Measurements from ENCODE around the gene ACSL4.
"Not testable (repeated sequence)": the region's sequence is repeated elsewhere in the genome, so short reads cannot be mapped to it uniquely, and the experiment has no call there.

ACSL4 gene

GRCh38 chrX:109685656-109686078 is 47.4 kb downstream of the ACSL4 start:
- Histone ChIP-seq H3K9ac (ENCODE audit: low read length in 5 of 5) (no peak overlapping the region), H3K9me3 (ENCODE audit: control insufficient read depth in 5 of 5, low read length in 5 of 5) (no peaks in the 10 kb centered on the region), H3K4me1 (ENCODE audit: control insufficient read depth in 5 of 5, insufficient read depth in 5 of 5, low read length in 5 of 5) (peaks cover 0 to 3% (median 0%) of the 10 kb centered on the region in 5 donors), H3K27ac (ENCODE audit: low read depth, low read length) (no peak overlapping the region), H3K27me3 (ENCODE audit: control insufficient read depth in 5 of 5, insufficient read depth in 4 of 5, low read length in 5 of 5) (peaks cover 0 to 10% (median 0%) of the 10 kb centered on the region in 5 donors), H3K36me3 (ENCODE audit: control insufficient read depth in 5 of 5, insufficient read depth in 5 of 5, low read length in 5 of 5) (peaks cover 0 to 4% (median 0%) of the 10 kb centered on the region in 5 donors), H3K4me3 (ENCODE audit: low read depth in 1 of 5, low read length in 5 of 5) (no peak overlapping the region)

- H3K9me3 ChIP-seq (ENCODE audit: control insufficient read depth in 5 of 5, low read length in 5 of 5), result no peaks in the 10 kb centered on the region
- H3K4me1 ChIP-seq (ENCODE audit: control insufficient read depth in 5 of 5, insufficient read depth in 5 of 5, low read length in 5 of 5), result peaks cover 0 to 3% (median 0%) of the 10 kb centered on the region in 5 donors
- H3K27ac ChIP-seq (ENCODE audit: low read depth, low read length), result no peak overlapping the region
- no peak overlapping the region for H3K4me3 ChIP-seq (ENCODE audit: low read depth in 1 of 5, low read length in 5 of 5)
- H3K36me3 ChIP-seq (ENCODE audit: control insufficient read depth in 5 of 5, insufficient read depth in 5 of 5, low read length in 5 of 5), result peaks cover 0 to 11% (median 7%) of the 10 kb centered on the region in 5 donors
- H3K9ac ChIP-seq (ENCODE audit: low read length in 5 of 5), result no peak overlapping the region
- H3K27me3 ChIP-seq (ENCODE audit: control insufficient read depth in 5 of 5, insufficient read depth in 4 of 5, low read length in 5 of 5), result peaks cover 0 to 8% (median 0%) of the 10 kb centered on the region in 5 donors
These were observed 48.9 kb downstream of the ACSL4 start for GRCh38 chrX:109684136-109684535.

DNA sequence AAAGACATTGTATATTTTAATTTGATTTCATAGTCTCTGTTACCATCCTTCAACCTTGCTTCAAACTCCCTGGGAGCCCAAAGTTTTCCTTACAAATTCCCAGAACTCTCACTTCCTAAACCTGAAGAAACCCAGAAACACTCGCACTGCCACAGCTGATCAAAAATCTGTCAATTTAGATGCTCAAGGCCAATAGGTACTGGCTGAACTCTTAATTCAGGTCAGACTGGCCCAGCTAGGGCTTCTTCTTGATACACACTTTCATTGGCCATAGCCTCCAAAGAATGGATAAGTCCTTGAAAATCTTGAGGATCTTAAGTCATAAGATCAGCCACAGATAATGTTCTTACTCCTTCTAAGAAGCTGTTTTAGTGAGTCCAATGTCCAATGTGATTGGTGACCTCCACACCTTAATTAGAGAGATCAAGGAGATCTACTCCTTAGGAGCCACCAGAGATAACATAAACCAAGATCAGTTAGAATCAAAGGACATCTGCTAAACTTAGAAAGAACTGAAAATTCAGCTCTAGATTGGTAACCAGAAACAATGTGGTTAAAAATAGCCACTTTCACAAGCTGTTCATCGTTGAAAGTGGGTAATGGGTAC is 51.5 kb downstream of the ACSL4 start:
- Histone ChIP-seq H3K4me3 (ENCODE audit: low read depth in 1 of 5, low read length in 5 of 5) (no peak overlapping the region), H3K36me3 (ENCODE audit: control insufficient read depth in 5 of 5, insufficient read depth in 5 of 5, low read length in 5 of 5) (peaks cover 2 to 17% (median 8%) of the 10 kb centered on the region in 5 donors), H3K9me3 (ENCODE audit: control insufficient read depth in 5 of 5, low read length in 5 of 5) (no peaks in the 10 kb centered on the region), H3K27me3 (ENCODE audit: control insufficient read depth in 5 of 5, insufficient read depth in 4 of 5, low read length in 5 of 5) (peaks cover 0 to 2% (median 0%) of the 10 kb centered on the region in 5 donors), H3K4me1 (ENCODE audit: control insufficient read depth in 5 of 5, insufficient read depth in 5 of 5, low read length in 5 of 5) (peaks cover 0 to 3% (median 0%) of the 10 kb centered on the region in 5 donors), H3K9ac (ENCODE audit: low read length in 5 of 5) (no peak overlapping the region), H3K27ac (ENCODE audit: low read depth, low read length) (no peak overlapping the region)

GRCh38 chrX:109679820-109680219 is 53.2 kb downstream of the ACSL4 start:
- Histone ChIP-seq H3K4me1 (ENCODE audit: control insufficient read depth in 5 of 5, insufficient read depth in 5 of 5, low read length in 5 of 5) (peaks cover 0 to 3% (median 0%) of the 10 kb centered on the region in 5 donors), H3K36me3 (ENCODE audit: control insufficient read depth in 5 of 5, insufficient read depth in 5 of 5, low read length in 5 of 5) (peaks cover 5 to 22% (median 17%) of the 10 kb centered on the region in 5 donors), H3K27me3 (ENCODE audit: control insufficient read depth in 5 of 5, insufficient read depth in 4 of 5, low read length in 5 of 5) (no peaks in the 10 kb centered on the region), H3K27ac (ENCODE audit: low read depth, low read length) (no peak overlapping the region), H3K4me3 (ENCODE audit: low read depth in 1 of 5, low read length in 5 of 5) (no peak overlapping the region), H3K9ac (ENCODE audit: low read length in 5 of 5) (no peak overlapping the region), H3K9me3 (ENCODE audit: control insufficient read depth in 5 of 5, low read length in 5 of 5) (no peaks in the 10 kb centered on the region)

DNA sequence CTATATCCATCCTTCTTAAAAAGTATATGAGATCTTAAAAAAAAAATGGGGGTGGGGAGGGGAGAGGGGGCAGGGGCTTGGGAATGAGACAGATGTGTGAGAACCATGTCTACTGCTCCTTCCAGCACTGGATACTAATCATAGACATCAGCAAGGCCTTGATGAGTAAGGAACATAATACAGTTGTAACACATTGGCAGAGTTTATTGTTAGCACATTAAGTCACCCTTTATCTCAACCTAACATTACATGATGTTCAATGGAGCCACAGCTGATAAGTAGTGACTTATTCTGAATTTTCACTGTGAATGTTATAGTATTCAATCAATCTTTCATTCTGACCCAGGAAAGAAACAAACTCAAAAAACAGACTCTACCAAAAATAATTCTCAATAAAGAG is 60.8 kb downstream of the ACSL4 start:
- peaks cover 5 to 30% (median 16%) of the 10 kb centered on the region in 5 donors for H3K36me3 ChIP-seq (ENCODE audit: control insufficient read depth in 5 of 5, insufficient read depth in 5 of 5, low read length in 5 of 5)
- no peaks in the 10 kb centered on the region for H3K4me1 ChIP-seq (ENCODE audit: control insufficient read depth in 5 of 5, insufficient read depth in 5 of 5, low read length in 5 of 5)
- no peak overlapping the region for H3K4me3 ChIP-seq (ENCODE audit: low read depth in 1 of 5, low read length in 5 of 5)
- H3K27me3 ChIP-seq (ENCODE audit: control insufficient read depth in 5 of 5, insufficient read depth in 4 of 5, low read length in 5 of 5), result no peaks in the 10 kb centered on the region
- no peak overlapping the region for H3K9ac ChIP-seq (ENCODE audit: low read length in 5 of 5)
- no peaks in the 10 kb centered on the region for H3K9me3 ChIP-seq (ENCODE audit: control insufficient read depth in 5 of 5, low read length in 5 of 5)
- H3K27ac ChIP-seq (ENCODE audit: low read depth, low read length), result no peak overlapping the region

DNA sequence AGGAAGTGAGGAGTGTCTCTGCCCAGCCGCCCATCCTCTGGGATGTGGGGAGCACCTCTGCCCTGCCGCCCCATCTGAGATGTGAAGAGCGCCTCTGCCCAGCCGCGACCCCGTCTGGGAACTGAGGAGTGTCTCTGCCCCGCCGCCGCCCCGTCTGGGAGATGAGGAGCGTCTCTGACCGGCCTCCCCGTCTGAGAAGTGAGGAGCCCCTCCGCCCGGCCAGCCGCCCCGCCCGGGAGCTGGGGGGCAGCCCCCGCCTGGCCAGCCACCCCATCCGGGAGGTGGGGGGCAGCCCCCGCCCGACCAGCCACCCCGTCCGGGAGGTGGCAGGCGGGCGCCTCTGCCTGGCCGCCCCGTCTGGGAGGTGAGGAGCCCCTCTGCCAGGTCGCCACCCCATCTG is 61.9 kb downstream of the ACSL4 start:
- H3K36me3 ChIP-seq (ENCODE audit: control insufficient read depth in 5 of 5, insufficient read depth in 5 of 5, low read length in 5 of 5), result peaks cover 4 to 34% (median 12%) of the 10 kb centered on the region in 5 donors
- not testable (repeated sequence) for H3K9ac ChIP-seq (ENCODE audit: low read length in 5 of 5); H3K4me1 ChIP-seq (ENCODE audit: control insufficient read depth in 5 of 5, insufficient read depth in 5 of 5, low read length in 5 of 5); H3K9me3 ChIP-seq (ENCODE audit: control insufficient read depth in 5 of 5, low read length in 5 of 5); H3K27ac ChIP-seq (ENCODE audit: low read depth, low read length); H3K27me3 ChIP-seq (ENCODE audit: control insufficient read depth in 5 of 5, insufficient read depth in 4 of 5, low read length in 5 of 5); H3K4me3 ChIP-seq (ENCODE audit: low read depth in 1 of 5, low read length in 5 of 5)

DNA sequence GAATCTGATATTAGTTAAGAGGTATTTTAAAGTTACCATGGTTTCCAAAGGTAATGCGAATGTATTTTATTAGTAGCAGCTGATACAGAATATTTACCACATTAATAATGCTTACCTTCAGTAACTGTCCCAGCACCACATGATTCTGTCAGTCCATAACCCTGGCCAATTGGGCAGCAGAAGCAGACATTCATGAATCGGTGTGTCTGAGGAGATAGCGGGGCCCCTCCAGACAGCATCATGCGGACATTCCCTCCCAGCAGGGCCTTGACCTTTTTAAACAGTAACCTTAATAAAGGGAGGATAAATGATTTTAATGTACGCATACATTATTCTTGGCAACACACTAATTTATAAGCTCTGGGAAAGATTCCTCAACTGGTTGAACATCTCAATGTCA is 65.1 kb downstream of the ACSL4 start:
- H3K4me3 ChIP-seq (ENCODE audit: low read depth in 1 of 5, low read length in 5 of 5), result no peak overlapping the region
- no peak overlapping the region for H3K27ac ChIP-seq (ENCODE audit: low read depth, low read length)
- H3K4me1 ChIP-seq (ENCODE audit: control insufficient read depth in 5 of 5, insufficient read depth in 5 of 5, low read length in 5 of 5), result no peaks in the 10 kb centered on the region
- H3K36me3 ChIP-seq (ENCODE audit: control insufficient read depth in 5 of 5, insufficient read depth in 5 of 5, low read length in 5 of 5), result peaks cover 8 to 37% (median 21%) of the 10 kb centered on the region in 5 donors
- H3K9me3 ChIP-seq (ENCODE audit: control insufficient read depth in 5 of 5, low read length in 5 of 5), result no peaks in the 10 kb centered on the region
- peaks cover 0 to 3% (median 0%) of the 10 kb centered on the region in 5 donors for H3K27me3 ChIP-seq (ENCODE audit: control insufficient read depth in 5 of 5, insufficient read depth in 4 of 5, low read length in 5 of 5)
- no peak overlapping the region for H3K9ac ChIP-seq (ENCODE audit: low read length in 5 of 5)

- Histone ChIP-seq H3K4me3 (ENCODE audit: low read depth in 1 of 5, low read length in 5 of 5) (no peak overlapping the region), H3K27ac (ENCODE audit: low read depth, low read length) (no peak overlapping the region), H3K4me1 (ENCODE audit: control insufficient read depth in 5 of 5, insufficient read depth in 5 of 5, low read length in 5 of 5) (no peaks in the 10 kb centered on the region), H3K9me3 (ENCODE audit: control insufficient read depth in 5 of 5, low read length in 5 of 5) (no peaks in the 10 kb centered on the region), H3K27me3 (ENCODE audit: control insufficient read depth in 5 of 5, insufficient read depth in 4 of 5, low read length in 5 of 5) (peaks cover 0 to 7% (median 0%) of the 10 kb centered on the region in 5 donors), H3K36me3 (ENCODE audit: control insufficient read depth in 5 of 5, insufficient read depth in 5 of 5, low read length in 5 of 5) (peaks cover 9 to 36% (median 22%) of the 10 kb centered on the region in 5 donors), H3K9ac (ENCODE audit: low read length in 5 of 5) (no peak overlapping the region)
These were observed 72.5 kb downstream of the ACSL4 start for GRCh38 chrX:109660435-109661143.

GRCh38 chrX:109658391-109658790 is 74.7 kb downstream of the ACSL4 start:
- H3K4me3 ChIP-seq (ENCODE audit: low read depth in 1 of 5, low read length in 5 of 5), result no peak overlapping the region
- no peaks in the 10 kb centered on the region for H3K9me3 ChIP-seq (ENCODE audit: control insufficient read depth in 5 of 5, low read length in 5 of 5)
- H3K36me3 ChIP-seq (ENCODE audit: control insufficient read depth in 5 of 5, insufficient read depth in 5 of 5, low read length in 5 of 5), result peaks cover 9 to 25% (median 15%) of the 10 kb centered on the region in 5 donors
- no peak overlapping the region for H3K9ac ChIP-seq (ENCODE audit: low read length in 5 of 5)
- no peak overlapping the region for H3K27ac ChIP-seq (ENCODE audit: low read depth, low read length)
- peaks cover 0 to 7% (median 3%) of the 10 kb centered on the region in 5 donors for H3K27me3 ChIP-seq (ENCODE audit: control insufficient read depth in 5 of 5, insufficient read depth in 4 of 5, low read length in 5 of 5)
- no peaks in the 10 kb centered on the region for H3K4me1 ChIP-seq (ENCODE audit: control insufficient read depth in 5 of 5, insufficient read depth in 5 of 5, low read length in 5 of 5)

GRCh38 chrX:109657364-109657763 is 75.7 kb downstream of the ACSL4 start:
- H3K27me3 ChIP-seq (ENCODE audit: control insufficient read depth in 5 of 5, insufficient read depth in 4 of 5, low read length in 5 of 5); H3K27ac ChIP-seq (ENCODE audit: low read depth, low read length); H3K4me3 ChIP-seq (ENCODE audit: low read depth in 1 of 5, low read length in 5 of 5); H3K9me3 ChIP-seq (ENCODE audit: control insufficient read depth in 5 of 5, low read length in 5 of 5); H3K4me1 ChIP-seq (ENCODE audit: control insufficient read depth in 5 of 5, insufficient read depth in 5 of 5, low read length in 5 of 5); H3K9ac ChIP-seq (ENCODE audit: low read length in 5 of 5): not testable (repeated sequence)
- peaks cover 7 to 15% (median 14%) of the 10 kb centered on the region in 5 donors for H3K36me3 ChIP-seq (ENCODE audit: control insufficient read depth in 5 of 5, insufficient read depth in 5 of 5, low read length in 5 of 5)

All from subcutaneous abdominal adipose tissue (tissue), 5 donors.